Stimulated activated CD4-positive, alpha-beta T cell treated with anti-CD3 and anti-CD28 coated beads, Interleukin-15, amount 100 ng/mL, for 48 hours (primary cell): ENCODE results near the gene TPSAB1.

Experiments used
- DNase-seq, 2 donors: peaks; one replicate each; pipeline ENCODE4 v3.0.0-alpha.2; 2020; ENCODE audit warnings: low read depth in 2 of 2

The TPSAB1 gene

GRCh38 chr16:1285669-1286512 lies 45.4 kb downstream of the TPSAB1 start:
- DNase-seq: no peak

- no peak for DNase-seq
Measured at GRCh38 chr16:1286513-1287094, 46.1 kb downstream of the TPSAB1 start.

- no peak for DNase-seq
Measured at GRCh38 chr16:1287982-1288670, 47.6 kb downstream of the TPSAB1 start.

- no peak for DNase-seq
Measured at GRCh38 chr16:1288813-1289476, 48.4 kb downstream of the TPSAB1 start.

- DNase-seq: no peak
Measured at GRCh38 chr16:1289477-1289866, 49.0 kb downstream of the TPSAB1 start.

GRCh38 chr16:1290063-1290501 lies 49.6 kb downstream of the TPSAB1 start:
- DNase-seq: no peak

GRCh38 chr16:1290860-1291575 lies 50.5 kb downstream of the TPSAB1 start:
- DNase-seq: no peak

GRCh38 chr16:1291576-1291974 lies 51.1 kb downstream of the TPSAB1 start:
- no peak for DNase-seq
